ENCODE measurements around the gene FLT3LG. TPM values are rescaled to one million over a fixed set of nuclear protein-coding genes. Genes with fewer than 3 reads are reported as not detected.

The FLT3LG gene
- total and polyA plus RNA-seq, 9 of the 15 experiments (the other 6 are each of a cell fraction or from before 2014, with no cell fraction given), result 0.31 to 6.4 (median 1.1) TPM

GRCh38 chr19:49490287-49491029 lies 16.4 kb downstream of the FLT3LG start (continued):
- TF ChIP-seq, protein P1, sequence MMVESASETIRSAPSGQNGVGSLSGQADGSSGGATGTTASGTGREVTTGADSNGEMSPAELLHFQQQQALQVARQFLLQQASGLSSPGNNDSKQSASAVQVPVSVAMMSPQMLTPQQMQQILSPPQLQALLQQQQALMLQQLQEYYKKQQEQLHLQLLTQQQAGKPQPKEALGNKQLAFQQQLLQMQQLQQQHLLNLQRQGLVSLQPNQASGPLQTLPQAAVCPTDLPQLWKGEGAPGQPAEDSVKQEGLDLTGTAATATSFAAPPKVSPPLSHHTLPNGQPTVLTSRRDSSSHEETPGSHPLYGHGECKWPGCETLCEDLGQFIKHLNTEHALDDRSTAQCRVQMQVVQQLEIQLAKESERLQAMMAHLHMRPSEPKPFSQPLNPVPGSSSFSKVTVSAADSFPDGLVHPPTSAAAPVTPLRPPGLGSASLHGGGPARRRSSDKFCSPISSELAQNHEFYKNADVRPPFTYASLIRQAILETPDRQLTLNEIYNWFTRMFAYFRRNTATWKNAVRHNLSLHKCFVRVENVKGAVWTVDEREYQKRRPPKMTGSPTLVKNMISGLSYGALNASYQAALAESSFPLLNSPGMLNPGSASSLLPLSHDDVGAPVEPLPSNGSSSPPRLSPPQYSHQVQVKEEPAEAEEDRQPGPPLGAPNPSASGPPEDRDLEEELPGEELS (CRISPR knock-in tag; IDR thresholded peaks at IDR 0.05; ENCODE audit: borderline replicate concordance), result no peak
- no peak for TF ChIP-seq ZNF644 (tag; IDR thresholded peaks at IDR 0.05; ENCODE audit: low read depth)
- no peak for TF ChIP-seq ZFP30 (CRISPR knock-in tag; IDR thresholded peaks at IDR 0.05; ENCODE audit: borderline replicate concordance)
- no peak for TF ChIP-seq XRCC4 (IDR thresholded peaks at IDR 0.05; ENCODE audit: extremely low read depth, insufficient read depth, insufficient read length)
- no peak for TF ChIP-seq MYBL2 (IDR thresholded peaks at IDR 0.05; ENCODE audit: low read depth)
- TF ChIP-seq MYBL2 (CRISPR knock-in tag; IDR thresholded peaks at IDR 0.05; ENCODE audit: borderline replicate concordance), result no peak
- no peak for TF ChIP-seq JUND (IDR thresholded peaks at IDR 0.05; ENCODE audit: borderline replicate concordance, low read depth, low read length)
- TF ChIP-seq JUND (tag; IDR thresholded peaks at IDR 0.05; ENCODE audit: borderline replicate concordance, low read depth, low read length), result no peak
- no peak for TF ChIP-seq COPS2 (conservative IDR thresholded peaks at IDR 0.05)
- TF ChIP-seq POLR2B (IDR thresholded peaks at IDR 0.05; ENCODE audit: low read depth, partially characterized antibody), result peak; percentile 23
- TF ChIP-seq CXXC5 (CRISPR knock-in tag; IDR thresholded peaks at IDR 0.05), result no peak
- TF ChIP-seq JUN (IDR thresholded peaks at IDR 0.05; ENCODE audit: borderline replicate concordance, low read depth, low read length), result no peak
- TF ChIP-seq JUN (CRISPR knock-in tag; IDR thresholded peaks at IDR 0.05; ENCODE audit: borderline replicate concordance), result no peak
- no peak for TF ChIP-seq GTF2A2 (tag; IDR thresholded peaks at IDR 0.05)
- TF ChIP-seq, protein P2, sequence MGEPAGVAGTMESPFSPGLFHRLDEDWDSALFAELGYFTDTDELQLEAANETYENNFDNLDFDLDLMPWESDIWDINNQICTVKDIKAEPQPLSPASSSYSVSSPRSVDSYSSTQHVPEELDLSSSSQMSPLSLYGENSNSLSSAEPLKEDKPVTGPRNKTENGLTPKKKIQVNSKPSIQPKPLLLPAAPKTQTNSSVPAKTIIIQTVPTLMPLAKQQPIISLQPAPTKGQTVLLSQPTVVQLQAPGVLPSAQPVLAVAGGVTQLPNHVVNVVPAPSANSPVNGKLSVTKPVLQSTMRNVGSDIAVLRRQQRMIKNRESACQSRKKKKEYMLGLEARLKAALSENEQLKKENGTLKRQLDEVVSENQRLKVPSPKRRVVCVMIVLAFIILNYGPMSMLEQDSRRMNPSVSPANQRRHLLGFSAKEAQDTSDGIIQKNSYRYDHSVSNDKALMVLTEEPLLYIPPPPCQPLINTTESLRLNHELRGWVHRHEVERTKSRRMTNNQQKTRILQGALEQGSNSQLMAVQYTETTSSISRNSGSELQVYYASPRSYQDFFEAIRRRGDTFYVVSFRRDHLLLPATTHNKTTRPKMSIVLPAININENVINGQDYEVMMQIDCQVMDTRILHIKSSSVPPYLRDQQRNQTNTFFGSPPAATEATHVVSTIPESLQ (CRISPR knock-in tag; IDR thresholded peaks at IDR 0.05), result no peak
- TF ChIP-seq, protein P3, sequence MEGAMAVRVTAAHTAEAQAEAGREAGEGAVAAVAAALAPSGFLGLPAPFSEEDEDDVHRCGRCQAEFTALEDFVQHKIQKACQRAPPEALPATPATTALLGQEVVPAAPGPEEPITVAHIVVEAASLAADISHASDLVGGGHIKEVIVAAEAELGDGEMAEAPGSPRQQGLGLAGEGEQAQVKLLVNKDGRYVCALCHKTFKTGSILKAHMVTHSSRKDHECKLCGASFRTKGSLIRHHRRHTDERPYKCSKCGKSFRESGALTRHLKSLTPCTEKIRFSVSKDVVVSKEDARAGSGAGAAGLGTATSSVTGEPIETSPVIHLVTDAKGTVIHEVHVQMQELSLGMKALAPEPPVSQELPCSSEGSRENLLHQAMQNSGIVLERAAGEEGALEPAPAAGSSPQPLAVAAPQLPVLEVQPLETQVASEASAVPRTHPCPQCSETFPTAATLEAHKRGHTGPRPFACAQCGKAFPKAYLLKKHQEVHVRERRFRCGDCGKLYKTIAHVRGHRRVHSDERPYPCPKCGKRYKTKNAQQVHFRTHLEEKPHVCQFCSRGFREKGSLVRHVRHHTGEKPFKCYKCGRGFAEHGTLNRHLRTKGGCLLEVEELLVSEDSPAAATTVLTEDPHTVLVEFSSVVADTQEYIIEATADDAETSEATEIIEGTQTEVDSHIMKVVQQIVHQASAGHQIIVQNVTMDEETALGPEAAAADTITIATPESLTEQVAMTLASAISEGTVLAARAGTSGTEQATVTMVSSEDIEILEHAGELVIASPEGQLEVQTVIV (CRISPR knock-in tag; IDR thresholded peaks at IDR 0.05; ENCODE audit: borderline replicate concordance), result no peak
- TF ChIP-seq POU5F1 (IDR thresholded peaks at IDR 0.05; ENCODE audit: borderline replicate concordance, low read depth, low read length, partially characterized antibody), result no peak
- TF ChIP-seq RBM34 (IDR thresholded peaks at IDR 0.05; ENCODE audit: borderline replicate concordance, insufficient read depth, low read length), result no peak
- no peak for TF ChIP-seq ELF2 (CRISPR knock-in tag; IDR thresholded peaks at IDR 0.05)
- no peak for TF ChIP-seq SNAPC5 (CRISPR knock-in tag; IDR thresholded peaks at IDR 0.05)
- TF ChIP-seq ZNF696 (CRISPR knock-in tag; conservative IDR thresholded peaks at IDR 0.05), result no peak
- no peak for TF ChIP-seq CBX2 (IDR thresholded peaks at IDR 0.05; ENCODE audit: insufficient read depth, low read length, poor library complexity, severe bottlenecking)
